ENCODE measurements around the gene SREK1. TPM values are rescaled to one million over a fixed set of nuclear protein-coding genes. Genes with fewer than 3 reads are reported as not detected.

Gene SREK1
- total and polyA plus RNA-seq, 8 donors, result 10.4 to 242 (median 134) TPM

- 87 to 98% (median 90%) methylated on average over 3 of the region's 3 CpGs for WGBS, 5 donors
- H3K9me3 ChIP-seq, result no peaks in the 10 kb centered on the region
- TF ChIP-seq EP300 (IDR thresholded peaks at IDR 0.05) (no peak), POLR2AphosphoS5 (IDR thresholded peaks at IDR 0.05) (no peak), POLR2A (IDR thresholded peaks at IDR 0.05) (no peak), CTCF (IDR thresholded peaks at IDR 0.05) (no peak)
- H3K27ac ChIP-seq, result no peak overlapping the region
- intact Hi-C loops (cut with DNase I; ENCODE audit: low total_unique reads), result no loop called here
- peaks cover 4 to 77% (median 44%) of the 10 kb centered on the region in 4 donors for H3K4me1 ChIP-seq
- no peaks in the 10 kb centered on the region for H3K36me3 ChIP-seq
- no peaks in the 10 kb centered on the region for H3K27me3 ChIP-seq
- no peak overlapping the region for H3K4me3 ChIP-seq
- DNase-seq, result no peak
Measured at GRCh38 chr5:66149950-66150349, 5.8 kb downstream of the SREK1 start.

- WGBS, 5 donors, result 78 to 87% (median 80%) methylated on average over 2 of the region's 2 CpGs
- no peak overlapping the region for H3K27ac ChIP-seq
- H3K4me3 ChIP-seq, result no peak overlapping the region
- H3K36me3 ChIP-seq, result no peaks in the 10 kb centered on the region
- H3K4me1 ChIP-seq, result peaks cover 4 to 68% (median 37%) of the 10 kb centered on the region in 4 donors
- no peaks in the 10 kb centered on the region for H3K9me3 ChIP-seq
- intact Hi-C loops (cut with DNase I; ENCODE audit: low total_unique reads), result no loop called here
- no peak for DNase-seq
- TF ChIP-seq EP300 (IDR thresholded peaks at IDR 0.05) (no peak), POLR2AphosphoS5 (IDR thresholded peaks at IDR 0.05) (no peak), POLR2A (IDR thresholded peaks at IDR 0.05) (no peak), CTCF (IDR thresholded peaks at IDR 0.05) (no peak)
- no peaks in the 10 kb centered on the region for H3K27me3 ChIP-seq
Measured at GRCh38 chr5:66151030-66151429, 6.9 kb downstream of the SREK1 start.

GRCh38 chr5:66151491-66151890 is 7.4 kb downstream of the SREK1 start:
- H3K4me1 ChIP-seq, result peaks cover 4 to 64% (median 32%) of the 10 kb centered on the region in 4 donors
- H3K27ac ChIP-seq, result no peak overlapping the region
- no peak overlapping the region for H3K4me3 ChIP-seq
- 75 to 100% (median 100%) methylated on average over 1 of the region's 1 CpG; no CpG with 5 or more reads in 2 of the 5 donors for WGBS, 5 donors
- TF ChIP-seq EP300 (IDR thresholded peaks at IDR 0.05) (no peak), POLR2AphosphoS5 (IDR thresholded peaks at IDR 0.05) (no peak), POLR2A (IDR thresholded peaks at IDR 0.05) (no peak), CTCF (IDR thresholded peaks at IDR 0.05) (no peak)
- H3K9me3 ChIP-seq, result no peaks in the 10 kb centered on the region
- no peaks in the 10 kb centered on the region for H3K27me3 ChIP-seq
- no peaks in the 10 kb centered on the region for H3K36me3 ChIP-seq
- no peak for DNase-seq
- intact Hi-C loops (cut with DNase I; ENCODE audit: low total_unique reads), result no loop called here

GRCh38 chr5:66157046-66157445 is 12.9 kb downstream of the SREK1 start:
- Histone ChIP-seq H3K4me3 (no peak overlapping the region), H3K27ac (no peak overlapping the region), H3K36me3 (peaks cover 9 to 35% (median 32%) of the 10 kb centered on the region in 4 donors), H3K4me1 (peaks cover 0 to 20% (median 7%) of the 10 kb centered on the region in 4 donors), H3K27me3 (no peaks in the 10 kb centered on the region), H3K9me3 (no peaks in the 10 kb centered on the region)
- TF ChIP-seq EP300 (IDR thresholded peaks at IDR 0.05), result no peak
- no peak for TF ChIP-seq POLR2A (IDR thresholded peaks at IDR 0.05)
- no peak for TF ChIP-seq CTCF (IDR thresholded peaks at IDR 0.05)
- TF ChIP-seq POLR2AphosphoS5 (IDR thresholded peaks at IDR 0.05), result no peak
- intact Hi-C loops (cut with DNase I; ENCODE audit: low total_unique reads), result no loop called here
- DNase-seq, result no peak
- 93 to 100% (median 96%) methylated on average over 1 of the region's 1 CpG for WGBS, 5 donors
